NK-92 (cell line): Measurements from ENCODE around the gene SLBP.

ENCODE experiments used
- DNase-seq: peaks from one replicate; lab custom pipeline; 2025; ENCODE audit not compliant: unreplicated experiment; lab: John Stamatoyannopoulos, UW

Gene SLBP

DNA sequence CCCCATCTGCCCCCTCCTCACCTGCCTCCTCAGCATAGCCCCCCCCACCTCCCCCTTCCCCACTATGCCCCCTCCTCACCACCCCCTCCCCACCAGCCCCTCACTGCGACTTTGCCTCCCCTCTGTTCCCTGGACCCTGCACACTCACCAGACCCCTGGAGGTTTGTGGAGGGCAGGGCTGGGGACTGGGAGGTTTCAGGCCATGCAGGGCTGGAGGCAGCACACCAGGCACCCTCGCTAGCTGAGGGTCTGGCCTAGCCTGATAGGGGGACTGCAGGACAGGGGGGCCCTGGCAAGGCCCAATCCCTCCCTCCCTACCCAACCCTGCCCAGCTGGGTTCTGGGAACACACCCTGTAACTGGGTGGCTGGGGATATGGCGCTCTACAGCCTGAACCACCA lies 37.3 kb upstream of the SLBP start:
- DNase-seq: no peak

DNA sequence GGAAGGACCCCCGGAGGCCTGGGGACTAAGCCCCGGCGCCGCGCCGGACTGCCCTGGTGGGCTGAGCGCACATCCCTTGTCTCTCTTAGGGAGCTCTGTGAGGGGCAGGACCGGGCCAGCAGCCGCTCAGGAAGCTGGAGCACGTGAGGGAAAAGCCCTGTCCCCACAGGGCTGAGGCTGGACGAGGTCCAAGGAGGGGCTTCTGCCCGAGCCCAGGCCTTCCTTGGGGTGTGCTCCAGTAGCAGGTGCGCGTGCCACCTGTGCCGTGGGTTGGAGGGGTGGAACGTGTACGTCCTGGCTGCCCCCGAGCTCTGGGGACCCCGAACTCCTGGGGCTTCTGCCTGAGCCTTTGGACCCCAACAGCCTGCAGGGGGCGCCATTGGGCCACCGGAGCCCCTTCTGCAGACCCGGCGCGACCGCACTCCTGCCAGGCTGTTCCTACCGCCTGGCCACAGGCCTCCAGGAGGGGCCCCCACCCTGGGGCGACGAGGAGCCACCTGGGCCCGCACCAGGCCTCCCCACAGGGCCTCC lies 36.4 kb upstream of the SLBP start:
- no peak for DNase-seq

DNA sequence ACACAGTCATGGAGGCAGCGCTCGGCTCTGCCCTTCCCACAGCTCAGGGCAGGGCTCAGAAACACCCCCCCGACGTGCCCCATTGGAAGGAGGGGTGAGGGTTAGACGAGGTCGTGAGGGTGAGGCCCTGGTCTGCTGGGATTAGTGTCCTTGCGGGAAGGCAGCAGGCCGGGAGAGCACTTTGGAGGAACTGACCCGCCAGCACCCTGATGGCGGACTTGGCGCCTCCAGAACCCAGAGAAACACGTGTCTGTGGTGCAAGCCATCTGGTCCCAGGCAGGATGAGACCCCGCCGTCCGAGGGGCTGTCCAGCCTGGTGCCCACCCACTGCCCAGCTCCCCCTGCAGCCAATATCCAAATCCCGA lies 35.5 kb upstream of the SLBP start:
- DNase-seq: no peak

DNA sequence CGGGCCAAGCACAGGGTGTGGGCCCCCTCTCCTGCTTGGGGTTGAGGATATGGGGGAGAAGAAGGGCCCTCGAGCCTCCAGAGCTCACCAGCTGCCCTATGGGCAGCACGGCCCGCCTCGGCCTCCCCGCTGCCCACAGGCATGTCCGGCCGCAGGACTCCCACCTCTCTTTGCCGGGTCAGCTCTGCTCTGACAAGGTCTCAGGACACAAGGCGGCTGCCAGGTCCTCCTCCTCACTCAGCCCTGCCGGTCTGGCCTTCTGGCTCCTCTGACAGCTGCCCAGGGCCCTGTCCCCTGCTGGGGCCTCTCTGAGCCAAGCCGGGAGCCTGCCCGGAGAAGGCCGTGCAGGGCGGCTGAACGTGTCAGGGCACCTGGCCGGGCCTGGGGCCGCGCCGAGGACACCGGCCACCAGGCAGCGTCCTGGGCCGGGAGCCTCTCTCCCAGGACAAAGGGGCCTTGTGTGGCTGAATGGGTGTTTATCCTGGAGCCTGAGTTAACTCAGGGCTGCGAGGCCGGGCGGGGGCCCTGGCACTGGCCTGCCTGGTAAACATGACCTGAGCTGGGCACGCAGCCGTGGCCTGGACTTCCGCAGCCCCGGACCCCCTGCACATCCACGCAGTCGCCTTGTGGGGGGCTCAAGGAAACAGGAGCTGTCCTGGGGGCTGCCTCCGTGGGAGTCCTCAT lies 34.9 kb upstream of the SLBP start:
- no peak for DNase-seq

DNA sequence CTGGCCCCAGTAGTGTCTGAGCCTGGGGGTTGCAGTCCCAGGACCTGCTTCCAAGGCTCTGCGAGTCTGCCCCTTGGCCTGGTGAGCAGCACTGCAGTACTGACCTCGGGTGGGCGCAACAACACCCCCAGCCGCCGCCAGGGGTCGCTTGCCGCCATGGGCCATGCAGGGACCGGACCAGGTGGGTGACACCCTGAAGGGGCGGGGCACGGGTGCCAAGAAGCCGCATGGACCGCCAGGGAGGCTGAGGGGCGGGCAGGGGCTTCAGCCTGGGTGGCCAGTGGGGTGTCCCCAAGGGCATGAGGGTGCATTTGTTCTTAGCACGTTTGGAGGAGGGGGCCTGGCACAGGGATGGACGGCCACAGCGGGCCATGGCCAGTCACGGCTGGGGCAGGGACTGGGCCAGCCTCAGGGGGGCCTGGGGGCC lies 34.2 kb upstream of the SLBP start:
- no peak for DNase-seq

DNA sequence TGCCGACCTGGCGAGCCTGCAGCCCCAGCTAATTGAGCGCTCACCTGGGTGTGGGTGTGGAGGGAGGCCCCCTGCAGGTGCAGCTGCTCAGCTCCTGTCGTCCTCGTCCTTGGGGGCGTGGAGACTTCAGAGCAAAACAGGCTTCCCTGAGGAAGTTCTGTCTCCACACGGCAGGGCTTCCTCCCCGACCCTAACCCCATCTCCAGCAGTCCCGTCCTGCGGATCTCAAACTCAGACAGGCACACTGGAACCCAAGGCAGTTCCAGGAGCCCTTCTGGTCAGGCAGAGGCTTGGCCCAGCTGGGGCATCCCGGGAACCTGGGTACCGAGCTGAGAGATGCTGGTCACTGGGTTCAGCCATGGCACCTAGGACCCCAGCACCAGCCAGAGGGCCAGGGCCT lies 33.6 kb upstream of the SLBP start:
- no peak for DNase-seq

DNA sequence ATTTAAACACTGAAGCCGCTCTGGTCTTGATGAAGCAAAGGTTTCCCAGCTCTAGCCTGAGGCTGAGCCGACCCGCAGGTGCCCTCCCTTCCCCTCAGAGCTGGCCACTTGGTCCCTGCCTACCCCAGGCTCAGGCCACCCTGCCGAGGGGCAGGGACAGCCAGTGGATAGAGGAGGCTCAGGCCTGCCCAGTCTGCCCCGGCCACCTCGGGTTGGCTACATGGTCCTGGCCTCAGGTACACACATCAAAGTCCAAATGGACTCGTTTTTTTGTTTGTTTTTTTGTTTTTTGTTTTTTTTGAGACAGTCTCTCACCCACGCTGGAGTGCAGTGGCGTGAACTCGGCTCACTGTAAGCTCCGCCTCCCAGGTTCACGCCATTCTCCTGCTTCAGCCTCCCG lies 33.0 kb upstream of the SLBP start:
- no peak for DNase-seq

DNA sequence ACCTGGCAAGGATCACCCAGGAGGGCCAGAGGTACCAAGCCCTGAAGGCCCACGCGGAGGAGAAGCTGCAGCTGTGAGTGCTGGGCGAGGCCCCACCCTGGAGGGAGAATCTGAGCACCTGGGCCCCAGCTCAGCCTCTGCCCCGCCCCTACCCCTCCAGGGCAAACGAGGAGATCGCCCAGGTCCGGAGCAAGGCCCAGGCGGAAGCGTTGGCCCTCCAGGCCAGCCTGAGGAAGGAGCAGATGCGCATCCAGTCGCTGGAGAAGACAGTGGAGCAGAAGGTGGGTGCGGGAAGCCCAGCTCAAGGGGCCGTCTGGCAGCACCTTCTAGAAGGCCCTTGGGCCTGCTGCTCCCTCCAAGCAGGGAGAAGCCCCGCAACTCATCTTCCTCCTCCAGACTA lies 32.4 kb upstream of the SLBP start:
- DNase-seq: no peak

DNA sequence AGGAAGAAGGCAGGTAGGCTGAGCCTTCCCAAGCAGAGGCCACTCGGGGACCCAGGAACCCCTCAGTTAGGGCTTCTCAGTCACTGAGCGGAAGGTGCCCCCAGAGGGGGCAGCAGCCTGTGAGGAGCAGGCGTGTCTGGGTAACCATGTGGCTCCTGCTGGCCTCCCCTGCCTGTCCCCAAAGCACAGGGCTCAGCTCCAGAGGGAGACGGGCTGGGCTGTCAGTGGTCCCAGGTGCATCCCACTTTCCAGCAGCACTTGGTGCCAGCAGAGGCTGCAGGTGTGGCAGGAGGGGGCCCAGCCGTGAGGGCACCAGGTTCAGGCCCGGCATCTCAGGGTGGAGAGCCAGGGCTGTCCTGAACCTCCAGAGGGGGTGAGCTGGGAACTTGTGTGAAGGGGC lies 31.9 kb upstream of the SLBP start:
- no peak for DNase-seq

DNA sequence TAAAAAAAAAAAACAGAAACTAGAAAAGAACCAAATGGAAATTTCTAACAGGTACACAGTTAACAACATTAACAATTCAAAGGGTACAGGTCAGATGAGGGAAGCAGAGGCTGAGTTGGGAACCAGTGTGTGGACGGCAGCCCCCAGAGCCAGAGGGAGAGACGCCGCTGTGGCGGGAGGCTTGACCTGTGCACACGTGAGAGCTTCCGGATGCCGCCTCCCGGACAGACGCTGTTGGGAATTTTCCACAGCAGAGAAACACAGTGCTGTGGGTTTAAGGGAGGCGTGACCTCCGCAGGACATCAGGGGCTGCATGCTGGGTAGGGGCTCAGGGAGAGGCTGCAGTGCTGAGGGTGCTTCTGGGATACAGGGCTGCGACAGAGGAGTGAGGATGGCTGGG lies 31.4 kb upstream of the SLBP start:
- DNase-seq: no peak

DNA sequence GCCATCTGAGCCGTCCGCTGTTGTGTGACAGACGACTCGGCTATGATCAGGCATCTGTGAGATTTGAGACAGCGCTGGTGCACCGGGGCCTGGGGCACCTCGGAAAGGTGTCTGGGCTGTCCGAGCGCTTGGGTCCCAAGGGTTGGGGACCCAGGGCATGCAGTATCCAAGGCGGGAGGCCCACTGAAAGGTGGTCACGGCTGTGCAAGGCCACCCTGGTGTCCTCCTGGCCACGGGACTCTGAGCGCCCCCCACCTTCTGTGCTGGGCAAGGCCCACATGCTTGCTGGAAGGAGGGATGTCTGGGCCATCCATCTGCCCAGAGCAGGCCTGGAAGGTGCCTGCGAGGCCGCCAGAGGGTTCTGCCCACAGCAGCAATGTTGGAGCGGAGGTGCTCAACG lies 29.1 kb upstream of the SLBP start:
- no peak for DNase-seq

DNA sequence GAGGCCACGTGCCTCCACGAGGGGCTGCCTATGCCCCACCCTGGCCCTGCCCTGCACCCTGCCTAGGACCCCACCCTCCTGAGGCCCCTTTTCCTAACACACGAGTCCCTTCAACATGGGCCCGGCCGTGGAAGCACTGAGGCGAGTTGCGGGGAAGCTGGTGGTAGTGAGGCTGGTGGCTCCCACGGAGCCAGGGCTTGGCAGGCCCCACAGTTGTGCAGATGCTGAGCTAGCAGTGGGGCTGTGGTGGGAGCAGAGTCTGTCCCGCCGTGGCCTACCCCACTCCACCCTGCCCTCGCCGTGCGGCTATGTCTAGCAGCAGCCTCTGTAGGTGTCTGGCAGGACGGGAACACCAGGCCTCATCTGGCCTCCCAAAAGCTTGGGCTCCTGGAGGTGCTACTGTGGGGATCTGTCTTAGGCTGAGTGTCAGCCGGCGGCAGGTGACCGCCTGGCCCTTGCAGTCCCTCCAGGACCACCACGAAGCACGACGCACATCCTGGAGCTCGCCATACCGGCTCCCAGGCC lies 28.0 kb upstream of the SLBP start:
- no peak for DNase-seq

DNA sequence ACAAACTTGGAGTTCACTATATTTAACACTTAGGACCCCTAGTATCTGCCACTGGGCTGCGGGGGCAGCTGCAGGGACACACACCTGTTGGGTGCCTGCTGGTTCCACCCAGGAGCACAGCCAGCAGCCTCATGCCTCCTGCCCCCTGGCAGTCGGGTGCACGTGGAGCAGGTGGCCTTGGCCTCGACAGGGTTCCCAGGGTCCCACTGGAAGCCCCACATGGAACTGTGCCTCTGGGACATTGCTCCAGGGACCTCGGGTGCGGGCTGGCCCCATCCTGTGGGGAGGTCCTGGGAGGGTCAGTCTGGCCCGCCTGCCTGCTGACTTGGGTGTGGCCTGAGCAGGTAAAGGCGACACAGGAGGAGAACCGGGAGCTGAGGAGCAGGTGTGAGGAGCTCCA lies 27.2 kb upstream of the SLBP start:
- no peak for DNase-seq

DNA sequence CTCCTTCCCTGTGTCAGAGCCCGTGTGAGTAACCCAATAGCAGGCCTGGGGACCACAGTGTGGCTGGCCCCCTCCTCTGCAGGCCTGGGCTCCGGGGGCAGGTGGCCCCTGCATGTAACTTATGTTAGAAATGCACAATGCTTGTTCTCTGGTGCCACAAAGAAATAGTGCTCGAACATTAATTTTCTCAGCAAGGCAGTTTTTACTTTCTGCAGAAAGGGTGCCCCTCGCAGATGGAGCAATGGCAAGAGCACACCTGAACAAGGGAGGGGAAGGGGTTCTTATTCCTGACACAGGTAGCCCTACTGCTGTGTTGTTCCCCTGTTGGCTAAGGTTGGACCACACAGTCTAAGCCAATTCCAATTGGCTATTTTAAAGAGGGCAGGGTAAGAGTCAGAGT lies 26.3 kb upstream of the SLBP start:
- no peak for DNase-seq

DNA sequence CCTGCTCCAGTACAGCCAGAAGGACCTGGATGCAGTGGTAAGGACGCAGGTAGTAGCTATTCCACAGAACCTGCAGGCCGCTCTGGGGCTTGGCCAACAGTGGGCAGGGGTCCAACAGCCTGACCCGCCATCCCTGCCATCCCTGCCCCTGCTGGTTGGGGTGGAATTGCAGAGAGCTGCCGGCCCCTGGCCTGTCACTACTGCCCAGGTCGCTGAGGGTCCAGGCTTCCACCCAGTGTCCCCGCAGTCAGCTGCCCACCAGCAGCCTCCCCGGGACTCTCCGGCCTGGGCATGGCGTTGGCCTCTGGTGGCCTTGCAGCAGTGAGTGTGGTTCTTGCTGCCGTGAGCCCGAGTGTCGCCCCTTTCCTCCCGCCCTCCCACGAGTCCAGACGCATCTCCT lies 25.5 kb upstream of the SLBP start:
- DNase-seq: no peak

DNA sequence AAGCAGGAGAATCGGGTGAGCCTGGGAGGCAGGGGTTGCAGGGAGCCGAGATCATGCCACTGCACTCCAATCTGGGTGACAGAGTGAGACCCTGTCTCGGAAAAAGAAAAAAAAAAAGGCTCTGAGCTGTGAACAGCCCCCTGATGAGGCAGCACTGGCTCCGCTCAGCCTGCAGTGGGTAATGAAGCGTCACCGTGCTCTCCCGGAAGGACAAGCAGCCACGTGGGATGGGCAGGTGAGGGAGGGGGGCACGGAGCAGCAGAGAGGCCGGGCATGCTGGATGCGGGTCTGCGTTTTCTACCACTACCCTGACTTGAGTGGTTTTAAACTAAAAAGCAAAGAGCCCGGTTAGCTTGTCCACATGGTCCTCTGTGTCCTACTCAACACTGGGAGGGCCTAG lies 24.7 kb upstream of the SLBP start:
- DNase-seq: no peak

DNA sequence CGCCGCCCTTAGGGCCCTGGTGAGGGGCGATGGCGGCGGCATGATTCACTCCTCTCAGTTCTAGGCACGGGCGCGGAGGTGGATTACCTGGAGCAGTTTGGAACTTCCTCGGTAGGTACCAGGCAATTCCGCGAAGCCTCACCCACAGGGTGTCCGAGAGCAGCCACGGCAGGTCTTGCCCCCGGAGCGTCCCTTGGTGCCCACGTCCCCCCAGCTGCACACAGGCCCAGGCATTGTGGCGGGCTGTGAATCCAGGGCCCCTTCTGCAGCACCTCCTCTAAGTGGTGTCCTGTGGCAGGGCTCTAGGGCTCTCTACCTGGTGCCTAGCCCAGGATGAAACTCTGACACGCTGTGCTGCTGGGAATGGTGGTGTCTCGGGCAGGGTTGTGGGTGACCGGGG lies 23.1 kb upstream of the SLBP start:
- no peak for DNase-seq

DNA sequence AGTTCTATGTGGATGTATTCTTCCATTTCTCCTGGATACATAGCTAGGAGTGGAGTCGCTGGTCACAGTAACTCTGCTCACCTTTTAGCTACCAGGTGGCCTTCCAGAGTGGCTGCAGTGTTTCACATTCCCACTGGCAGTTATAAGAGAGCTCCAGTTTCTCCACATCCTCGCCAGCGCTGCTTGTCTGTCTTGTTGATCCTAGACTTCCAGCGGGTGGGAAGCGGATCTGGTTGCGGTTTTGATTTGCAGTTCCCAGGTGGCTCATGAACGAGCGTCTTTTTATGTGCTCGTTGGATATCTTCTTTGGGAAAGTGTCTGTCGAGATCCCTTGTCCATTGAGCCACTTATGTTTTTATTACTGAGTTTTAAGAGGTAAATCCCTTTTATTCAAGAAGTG lies 20.8 kb upstream of the SLBP start:
- DNase-seq: no peak

DNA sequence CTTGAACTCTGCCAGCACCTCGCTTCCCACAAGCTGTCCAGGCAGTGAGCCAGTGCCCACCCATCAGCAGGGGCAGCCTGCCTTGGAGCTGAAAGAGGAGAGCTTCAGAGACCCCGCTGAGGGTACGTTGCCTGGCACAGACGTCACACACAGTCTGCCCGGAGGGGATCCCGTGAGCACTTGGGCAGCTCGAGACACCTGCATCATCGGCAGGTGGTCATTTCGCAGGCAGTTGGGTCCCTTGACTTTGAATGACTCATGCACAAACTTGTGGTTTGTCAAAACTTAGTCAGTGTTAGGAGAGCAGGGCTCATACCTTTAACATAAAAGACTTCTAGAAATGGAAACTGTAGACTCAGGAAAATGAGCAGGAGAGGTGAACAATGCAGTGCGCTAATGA lies 19.1 kb upstream of the SLBP start:
- DNase-seq: no peak

DNA sequence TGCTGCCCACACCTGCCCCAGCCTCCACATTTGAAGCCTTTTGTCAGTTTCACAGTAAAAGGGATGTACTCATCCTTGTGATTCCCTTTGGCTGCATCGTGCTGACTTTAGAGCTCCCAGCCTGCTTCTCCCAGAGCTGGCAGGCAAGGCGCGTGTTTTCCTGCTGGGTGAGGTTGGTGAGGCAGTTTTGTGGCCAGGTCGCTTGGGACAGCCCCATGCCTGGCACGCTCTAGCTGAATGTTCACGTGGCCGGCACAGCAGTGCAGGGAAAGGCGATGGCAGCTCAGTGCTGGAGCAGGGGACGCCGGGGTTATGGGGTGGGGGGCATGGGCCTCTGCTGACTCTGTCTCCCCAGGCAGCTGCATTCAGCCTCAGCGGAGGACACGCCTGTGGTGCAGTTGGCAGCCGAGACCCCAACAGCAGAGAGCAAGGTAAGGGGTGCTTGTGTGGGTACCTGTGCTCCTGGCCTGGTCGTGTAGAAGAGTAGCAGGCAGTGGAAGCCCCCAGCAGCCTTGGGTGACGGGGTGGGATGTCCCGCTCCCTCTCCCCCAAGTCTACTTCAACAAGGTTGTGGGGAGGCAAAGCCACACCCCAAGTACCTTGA lies 18.5 kb upstream of the SLBP start:
- DNase-seq: no peak

DNA sequence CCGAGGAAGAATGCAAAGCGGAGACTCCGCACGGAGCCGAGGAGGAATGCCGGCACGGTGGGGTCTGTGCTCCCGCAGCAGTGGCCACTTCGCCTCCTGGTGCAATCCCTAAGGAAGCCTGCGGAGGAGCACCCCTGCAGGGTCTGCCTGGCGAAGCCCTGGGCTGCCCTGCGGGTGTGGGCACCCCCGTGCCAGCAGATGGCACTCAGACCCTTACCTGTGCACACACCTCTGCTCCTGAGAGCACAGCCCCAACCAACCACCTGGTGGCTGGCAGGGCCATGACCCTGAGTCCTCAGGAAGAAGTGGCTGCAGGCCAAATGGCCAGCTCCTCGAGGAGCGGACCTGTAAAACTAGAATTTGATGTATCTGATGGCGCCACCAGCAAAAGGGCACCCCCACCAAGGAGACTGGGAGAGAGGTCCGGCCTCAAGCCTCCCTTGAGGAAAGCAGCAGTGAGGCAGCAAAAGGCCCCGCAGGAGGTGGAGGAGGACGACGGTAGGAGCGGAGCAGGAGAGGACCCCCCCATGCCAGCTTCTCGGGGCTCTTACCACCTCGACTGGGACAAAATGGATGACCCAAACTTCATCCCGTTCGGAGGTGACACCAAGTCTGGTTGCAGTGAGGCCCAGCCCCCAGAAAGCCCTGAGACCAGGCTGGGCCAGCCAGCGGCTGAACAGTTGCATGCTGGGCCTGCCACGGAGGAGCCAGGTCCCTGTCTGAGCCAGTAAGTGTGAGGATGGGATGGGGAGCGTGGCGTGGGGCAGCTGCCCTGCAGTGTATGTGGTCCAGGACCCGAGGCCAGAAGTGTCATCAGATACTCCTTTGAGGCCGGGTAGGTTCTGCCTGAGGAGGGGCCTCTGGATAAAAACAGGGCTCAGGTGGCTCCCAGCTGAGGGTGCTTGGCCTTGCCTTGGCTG lies 16.2 kb upstream of the SLBP start:
- no peak for DNase-seq
